GM08714 (cell line): Measurements from ENCODE around the gene CDH24.
A peak's percentile ranks its signal among the peaks of the same experiment; 100 is the strongest.

Source experiments
- H3K4me3 ChIP-seq: fragments of 200-500 bp; sonication (Bioruptor generic); 2 replicates; pipeline ENCODE4 v1.5.1; 2014; ENCODE audit warnings: mild to moderate bottlenecking, low read length, inconsistent platforms
- ZNF274 ChIP-seq: IDR thresholded peaks from 2 replicates; pipeline ENCODE4 v1.6.1; 2012; ENCODE audit warnings: mild to moderate bottlenecking, low read depth, low read length

CDH24 gene, protein sequence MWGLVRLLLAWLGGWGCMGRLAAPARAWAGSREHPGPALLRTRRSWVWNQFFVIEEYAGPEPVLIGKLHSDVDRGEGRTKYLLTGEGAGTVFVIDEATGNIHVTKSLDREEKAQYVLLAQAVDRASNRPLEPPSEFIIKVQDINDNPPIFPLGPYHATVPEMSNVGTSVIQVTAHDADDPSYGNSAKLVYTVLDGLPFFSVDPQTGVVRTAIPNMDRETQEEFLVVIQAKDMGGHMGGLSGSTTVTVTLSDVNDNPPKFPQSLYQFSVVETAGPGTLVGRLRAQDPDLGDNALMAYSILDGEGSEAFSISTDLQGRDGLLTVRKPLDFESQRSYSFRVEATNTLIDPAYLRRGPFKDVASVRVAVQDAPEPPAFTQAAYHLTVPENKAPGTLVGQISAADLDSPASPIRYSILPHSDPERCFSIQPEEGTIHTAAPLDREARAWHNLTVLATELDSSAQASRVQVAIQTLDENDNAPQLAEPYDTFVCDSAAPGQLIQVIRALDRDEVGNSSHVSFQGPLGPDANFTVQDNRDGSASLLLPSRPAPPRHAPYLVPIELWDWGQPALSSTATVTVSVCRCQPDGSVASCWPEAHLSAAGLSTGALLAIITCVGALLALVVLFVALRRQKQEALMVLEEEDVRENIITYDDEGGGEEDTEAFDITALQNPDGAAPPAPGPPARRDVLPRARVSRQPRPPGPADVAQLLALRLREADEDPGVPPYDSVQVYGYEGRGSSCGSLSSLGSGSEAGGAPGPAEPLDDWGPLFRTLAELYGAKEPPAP

DNA sequence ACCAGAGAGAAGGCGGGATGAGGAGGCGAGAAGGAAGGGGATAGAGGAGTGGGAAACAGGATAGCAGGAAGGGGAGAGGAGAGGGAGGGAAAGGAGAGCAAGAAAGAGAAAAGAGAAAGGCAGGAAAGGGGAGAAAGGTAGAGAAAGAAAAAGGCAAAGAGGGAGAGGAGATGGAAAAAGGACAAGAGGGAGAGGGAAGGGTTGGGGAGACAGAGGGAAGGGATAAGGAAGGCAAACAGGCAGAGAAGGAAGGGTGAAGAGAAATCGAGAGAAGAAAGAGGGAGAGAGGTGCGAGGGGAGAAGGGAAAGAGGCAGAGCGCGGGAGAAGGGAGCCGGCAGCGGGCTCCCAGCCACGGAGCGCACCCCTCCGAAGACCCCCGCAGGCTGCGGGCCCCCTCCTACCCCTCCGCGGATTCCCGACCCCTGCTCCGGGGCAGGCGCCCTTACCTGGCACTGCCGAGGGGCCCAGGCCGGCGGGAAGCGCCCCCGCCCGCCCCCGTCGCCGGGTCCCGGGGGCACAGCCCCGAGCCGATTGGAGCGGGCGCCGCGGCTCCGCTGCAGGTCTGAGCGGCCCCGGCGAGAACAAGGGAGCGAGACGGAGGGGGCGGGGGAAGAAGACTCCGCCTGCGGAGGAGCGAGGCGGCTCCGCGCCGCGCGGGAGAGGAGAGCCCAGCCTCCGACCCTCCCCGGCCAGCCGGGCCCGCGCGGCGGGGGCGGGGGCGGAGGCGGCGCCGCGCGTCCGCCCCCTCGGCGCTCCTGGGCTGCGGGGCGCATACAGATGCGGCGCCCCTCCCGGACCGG lies at the start of gene CDH24:
Gene CDH24, minus strand, starts transcription at position 565 of the 801 bp plus-strand sequence. CDS start 1,787 bp downstream, outside the sequence.
- TF ChIP-seq ZNF274: no peak

DNA sequence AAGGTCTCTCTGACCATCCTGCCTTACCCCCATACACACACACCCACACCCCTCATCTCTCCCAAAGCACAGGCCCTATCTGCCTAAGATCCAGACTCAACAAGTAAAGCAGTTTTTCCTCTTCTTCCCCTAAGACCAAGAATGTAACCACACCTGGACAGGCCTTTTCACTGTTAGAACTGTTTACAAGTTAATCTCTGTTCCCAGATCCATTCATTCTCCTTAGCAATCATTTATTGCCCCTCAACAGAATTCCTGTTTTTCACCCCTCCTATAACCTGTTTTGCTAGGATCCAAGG lies 49.4 kb upstream of the CDH24 start:
- no peak for TF ChIP-seq ZNF274

More for the DNA sequence above, at the start of gene CDH24:
- H3K4me3 ChIP-seq: peak within 1 kb of the TSS; percentile 65

DNA sequence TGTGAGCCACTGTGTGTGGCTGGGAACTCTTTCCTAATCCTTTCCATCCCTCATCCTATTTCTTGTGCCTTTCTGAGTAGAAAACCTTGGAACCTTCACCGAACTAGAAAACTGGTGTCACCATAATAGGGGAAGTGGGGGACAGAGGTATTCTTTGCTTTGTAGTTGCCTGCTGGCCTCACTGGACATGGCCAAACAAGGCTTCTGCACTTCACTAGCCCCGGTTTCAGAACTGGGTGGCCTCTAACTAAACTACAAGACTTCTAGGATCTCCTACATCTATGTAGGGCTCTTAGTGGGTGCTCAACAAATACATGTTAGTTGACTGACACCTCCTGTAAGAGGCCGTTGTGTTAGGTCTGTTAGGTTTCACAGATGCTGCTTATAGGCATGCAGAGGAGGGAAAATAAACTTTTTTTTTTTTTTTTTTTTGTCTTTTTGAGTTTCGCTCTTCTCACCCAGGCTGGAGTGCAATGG lies 48.1 kb upstream of the CDH24 start:
- H3K4me3 ChIP-seq: no peak overlapping the region
- no peak for TF ChIP-seq ZNF274

More for the DNA sequence above, 49.4 kb upstream of the CDH24 start:
- H3K4me3 ChIP-seq: no peak overlapping the region

DNA sequence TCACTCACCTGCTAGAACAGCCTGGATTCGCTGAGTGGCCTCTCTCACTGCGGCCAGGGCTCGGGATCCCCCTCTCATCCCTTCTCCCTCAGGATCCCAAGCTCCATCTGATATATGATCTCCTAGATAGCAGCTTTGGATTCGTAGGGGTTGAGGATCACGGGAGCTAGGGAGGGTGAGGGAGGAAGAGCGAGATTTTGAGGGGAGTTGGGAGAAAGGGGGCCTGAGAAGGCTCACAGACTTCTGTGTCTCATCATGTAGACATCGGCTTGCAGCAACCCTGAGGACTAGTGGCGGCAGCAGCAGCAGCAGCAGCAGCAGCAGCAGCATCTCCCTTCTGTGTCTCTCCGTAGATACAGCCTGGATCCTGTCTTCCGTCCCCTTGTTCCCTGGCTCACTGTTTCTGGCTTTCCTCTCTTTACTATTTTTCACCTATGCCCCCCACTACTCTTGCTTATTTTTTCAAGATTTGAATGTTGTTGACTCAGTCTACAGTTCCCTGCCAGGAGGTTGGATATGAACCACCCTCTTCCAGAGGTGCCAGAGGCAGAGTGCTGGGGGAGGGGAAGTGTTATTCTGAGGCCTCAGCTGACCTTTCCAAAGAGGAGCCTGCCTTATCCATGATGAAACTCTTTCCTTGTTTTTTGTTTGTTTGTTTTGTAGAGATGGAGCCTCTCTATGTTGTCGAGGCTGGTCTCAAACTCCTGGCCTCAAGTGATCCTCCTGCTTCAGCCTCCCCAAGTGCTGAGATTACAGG lies 47.4 kb upstream of the CDH24 start, which contains the start of gene CIROP:
Gene CIROP, minus strand, starts transcription at position 399 of the 757 bp plus-strand sequence. Its CDS starts 69 bp downstream, at position 330.
- no peak within 1 kb of the TSS for H3K4me3 ChIP-seq
- TF ChIP-seq ZNF274: no peak

DNA sequence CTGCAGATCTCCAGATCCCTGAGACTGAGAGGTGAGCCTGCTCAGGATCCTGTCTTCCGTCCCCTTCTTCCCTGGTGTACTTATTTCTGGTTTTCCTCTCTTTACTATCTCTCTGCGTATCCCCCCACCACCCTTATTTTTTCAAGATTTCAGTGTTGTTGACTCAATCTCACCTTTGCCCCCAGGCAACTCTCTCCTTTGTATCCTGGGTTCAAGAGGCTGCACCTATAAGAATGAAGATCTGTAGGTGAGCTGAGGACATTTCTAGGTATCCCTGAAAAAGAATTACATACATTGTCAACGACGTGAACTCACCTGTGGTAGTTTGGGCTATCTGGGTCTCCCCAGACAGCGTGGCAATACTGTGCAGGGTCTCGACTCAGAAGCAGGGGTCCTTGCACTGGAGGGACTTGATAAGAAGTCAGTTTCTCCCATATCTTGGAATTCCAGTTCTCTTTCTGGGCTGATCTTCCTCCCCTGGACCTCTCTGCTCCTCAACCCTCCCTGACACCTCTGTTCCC lies 46.8 kb upstream of the CDH24 start:
- H3K4me3 ChIP-seq: no peak overlapping the region
- no peak for TF ChIP-seq ZNF274

DNA sequence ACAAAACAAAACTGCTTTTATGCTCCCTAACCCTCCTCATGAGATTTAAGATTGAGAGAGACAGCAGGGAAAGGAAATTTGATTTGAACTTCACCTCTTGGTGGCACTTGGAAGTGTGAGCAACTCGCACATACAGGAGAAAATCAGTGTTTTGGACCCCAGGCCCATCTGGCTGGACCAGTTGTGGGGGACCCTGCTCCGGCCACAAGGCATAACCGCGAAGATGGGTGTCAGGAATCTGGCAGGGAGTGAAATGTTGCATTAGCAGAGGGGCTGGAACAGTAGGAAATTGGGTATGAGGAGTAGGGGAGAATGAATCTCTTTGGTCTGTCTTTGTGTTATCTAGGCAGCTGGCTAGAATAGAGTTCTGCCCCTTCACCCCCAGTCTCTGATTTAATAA lies 46.3 kb upstream of the CDH24 start:
- no peak overlapping the region for H3K4me3 ChIP-seq

DNA sequence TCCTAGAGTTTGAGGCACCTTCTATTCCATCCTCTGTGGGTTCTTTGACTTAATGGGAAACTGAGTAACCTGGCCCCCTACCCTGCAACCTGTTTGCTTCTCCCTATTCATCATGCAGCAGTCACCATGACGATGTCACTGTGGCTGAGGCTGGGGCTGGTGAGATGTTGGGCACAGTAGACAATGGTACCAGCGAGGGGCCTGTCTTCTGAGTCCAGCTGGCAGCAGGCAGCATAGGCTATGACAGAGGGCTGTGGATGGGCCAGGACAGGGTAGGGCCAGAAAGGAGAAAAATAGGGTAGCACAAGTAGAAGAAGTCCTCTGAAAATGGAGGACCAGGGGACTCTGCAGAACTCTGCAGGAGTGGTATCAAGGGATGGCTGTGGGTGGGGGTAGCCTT lies 45.5 kb upstream of the CDH24 start:
- no peak overlapping the region for H3K4me3 ChIP-seq
- TF ChIP-seq ZNF274: no peak

More for the DNA sequence above, 46.3 kb upstream of the CDH24 start:
- TF ChIP-seq ZNF274: no peak

DNA sequence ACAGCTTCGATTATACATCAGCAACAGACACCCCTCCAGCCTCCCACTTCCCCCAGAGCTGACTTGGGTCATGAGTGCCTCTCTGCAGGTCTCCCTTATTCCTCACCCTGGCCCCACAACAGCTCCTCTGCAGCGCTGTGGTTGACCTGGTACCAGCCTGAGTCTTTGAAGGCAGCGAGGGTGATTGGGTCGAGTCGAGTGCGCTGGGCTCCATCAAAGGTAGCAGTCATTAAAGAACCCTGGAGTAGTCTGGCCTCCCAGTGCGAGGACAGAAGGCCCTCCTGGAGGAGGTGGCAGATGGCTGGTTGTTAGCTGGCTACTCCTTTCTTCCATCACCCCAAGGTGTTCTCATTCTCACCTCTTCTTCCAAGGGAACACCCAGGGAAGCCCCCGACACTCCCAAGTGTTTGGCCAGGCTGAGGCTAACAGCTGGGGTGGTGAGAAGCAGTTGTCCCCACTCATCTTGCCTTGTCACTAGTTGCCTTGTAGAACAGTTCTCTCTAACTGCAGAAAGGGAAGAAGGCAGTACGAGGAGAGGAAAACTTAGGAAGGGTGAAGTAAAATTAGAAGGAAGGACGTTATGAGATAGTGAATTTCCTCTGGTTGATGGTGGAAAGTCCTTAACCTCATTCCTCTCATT lies 44.8 kb upstream of the CDH24 start:
- no peak for TF ChIP-seq ZNF274
- H3K4me3 ChIP-seq: no peak overlapping the region

DNA sequence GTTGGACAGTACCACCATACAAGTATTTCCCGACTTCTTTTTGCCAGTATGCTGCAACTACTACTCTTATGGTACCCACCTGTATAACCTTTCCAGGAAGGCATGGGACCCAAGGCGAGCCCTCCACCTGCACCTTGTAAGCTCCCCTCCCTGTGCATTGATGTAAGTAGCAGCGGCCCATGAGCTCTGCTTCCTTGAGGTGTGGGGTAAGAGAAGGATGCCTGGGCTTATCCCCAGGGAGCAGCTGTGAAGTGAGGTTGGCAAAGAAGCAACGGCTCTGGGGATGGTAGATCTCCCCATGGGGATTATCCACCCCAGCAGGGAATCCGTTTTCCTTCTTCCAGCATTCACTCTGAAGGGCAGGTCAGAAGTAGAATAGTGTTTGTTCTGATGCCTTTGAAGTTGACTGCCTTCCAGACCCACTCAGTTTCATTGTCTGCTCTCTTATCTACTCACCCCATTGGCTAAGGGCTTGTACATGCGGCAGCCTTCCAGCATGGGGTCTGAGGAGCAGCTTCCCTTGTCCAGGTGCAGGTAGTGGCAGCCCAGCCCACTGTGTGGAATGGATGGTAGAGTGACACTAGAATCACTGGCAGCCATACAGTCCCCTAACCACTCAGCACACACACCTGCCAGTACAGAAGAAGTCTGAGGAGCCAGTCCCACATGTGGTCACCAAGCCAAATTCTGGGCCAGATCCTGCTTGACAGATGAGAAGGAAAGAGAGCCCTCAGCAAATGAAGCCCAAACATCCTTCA lies 44.1 kb upstream of the CDH24 start:
- TF ChIP-seq ZNF274: no peak
- no peak overlapping the region for H3K4me3 ChIP-seq

DNA sequence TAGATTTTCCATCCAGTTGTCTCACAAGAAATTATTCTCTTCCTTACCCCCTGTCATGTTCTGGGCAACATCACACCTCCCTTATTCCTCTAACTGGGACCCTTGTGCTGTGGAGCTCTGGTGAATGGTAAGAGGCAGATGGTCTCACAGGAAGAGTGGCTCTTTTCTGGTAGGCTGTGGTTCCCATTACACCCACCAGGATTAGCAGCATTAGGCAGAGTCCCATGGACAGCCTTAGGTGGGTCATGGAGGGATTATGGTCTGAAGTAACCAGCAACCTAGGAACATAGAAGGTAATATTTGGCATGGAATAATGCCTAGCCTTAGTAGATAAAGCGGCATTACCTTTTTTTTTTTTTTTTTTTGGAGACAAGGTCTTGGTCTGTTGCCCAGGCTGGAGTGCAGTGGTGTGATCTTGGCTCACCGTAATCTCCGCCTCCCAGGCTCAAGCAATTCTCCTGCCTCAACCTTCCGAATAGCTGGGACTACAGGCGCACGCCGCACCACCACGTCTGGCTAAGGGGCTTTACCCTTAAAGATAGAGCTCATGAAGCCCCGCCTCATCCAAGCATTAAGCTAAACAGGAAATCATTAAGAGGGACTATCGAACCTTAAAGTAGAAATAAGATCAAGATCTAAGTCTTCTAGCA lies 42.0 kb upstream of the CDH24 start:
- H3K4me3 ChIP-seq: no peak overlapping the region
- no peak for TF ChIP-seq ZNF274

DNA sequence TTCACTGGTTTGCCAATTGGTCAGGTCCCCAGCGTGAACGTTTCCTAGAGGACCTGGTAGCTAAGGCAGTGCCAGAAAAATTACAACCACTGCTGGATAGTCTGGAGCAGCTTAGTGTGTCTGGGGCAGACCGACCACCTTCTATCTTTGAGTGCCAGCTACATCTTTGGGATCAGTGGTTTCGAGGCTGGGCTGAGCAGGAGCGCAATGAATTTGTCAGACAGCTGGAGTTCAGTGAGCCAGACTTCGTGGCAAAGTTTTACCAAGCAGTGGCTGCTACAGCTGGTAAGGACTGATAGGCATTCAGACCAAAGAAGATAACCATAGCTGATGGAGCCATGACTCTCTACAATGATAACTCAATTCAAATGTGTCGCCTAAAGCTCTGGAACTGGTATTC lies 40.5 kb upstream of the CDH24 start:
- no peak for TF ChIP-seq ZNF274

More for the DNA sequence above, 40.5 kb upstream of the CDH24 start:
- no peak overlapping the region for H3K4me3 ChIP-seq
